Adipocyte (in vitro differentiated cells): Measurements from ENCODE around the gene CELA2A.
A peak's percentile ranks its signal among the peaks of the same experiment; 100 is the strongest.
"Not testable (repeated sequence)": the region's sequence is repeated elsewhere in the genome, so short reads cannot be mapped to it uniquely, and the experiment has no call there.

ENCODE experiments used
- DNase-seq: peaks from one replicate; pipeline ENCODE4 v3.0.0-alpha.2; 2015; ENCODE audit warnings: low read depth
- H3K27me3 ChIP-seq: replicated peaks from 2 replicates; pipeline ENCODE4 v1.7.0; 2013; ENCODE audit warnings: mild to moderate bottlenecking, low read length, moderate library complexity; ENCODE audit not compliant: control insufficient read depth, insufficient read depth
- H3K36me3 ChIP-seq: 2 replicates; pipeline ENCODE4 v1.7.0; 2013; ENCODE audit warnings: low read length, mild to moderate bottlenecking, moderate library complexity; ENCODE audit not compliant: control insufficient read depth, insufficient read depth, severe bottlenecking
- H3K4me1 ChIP-seq: 2 replicates; pipeline ENCODE4 v1.7.0; 2013; ENCODE audit warnings: mild to moderate bottlenecking, low read length, moderate library complexity; ENCODE audit not compliant: control insufficient read depth, insufficient read depth
- H3K4me3 ChIP-seq: 2 replicates; pipeline ENCODE4 v1.7.0; 2013; ENCODE audit warnings: mild to moderate bottlenecking, low read length, moderate library complexity
- H3K9ac ChIP-seq: 2 replicates; pipeline ENCODE4 v1.7.0; 2013; ENCODE audit warnings: mild to moderate bottlenecking, low read length, moderate library complexity
- H3K9me3 ChIP-seq: 2 replicates; pipeline ENCODE4 v1.7.0; 2013; ENCODE audit warnings: mild to moderate bottlenecking, low read length, moderate library complexity; ENCODE audit not compliant: control insufficient read depth

CELA2A gene

GRCh38 chr1:15448877-15449462 lies 7.6 kb upstream of the CELA2A start:
- Histone ChIP-seq H3K9ac (no peak overlapping the region), H3K4me1 (peaks cover 2% of the 10 kb centered on the region), H3K9me3 (no peaks in the 10 kb centered on the region), H3K27me3 (peaks cover 17% of the 10 kb centered on the region), H3K4me3 (no peak overlapping the region), H3K36me3 (no peaks in the 10 kb centered on the region)
- no peak for DNase-seq

- no peaks in the 10 kb centered on the region for H3K9me3 ChIP-seq
- H3K4me3 ChIP-seq, result no peak overlapping the region
- peaks cover 17% of the 10 kb centered on the region for H3K27me3 ChIP-seq
- H3K36me3 ChIP-seq, result no peaks in the 10 kb centered on the region
- H3K9ac ChIP-seq, result no peak overlapping the region
- no peak for DNase-seq
- peaks cover 8% of the 10 kb centered on the region for H3K4me1 ChIP-seq
Observed at GRCh38 chr1:15449567-15449966, 7.0 kb upstream of the CELA2A start.

GRCh38 chr1:15451014-15451722 lies 5.4 kb upstream of the CELA2A start:
- DNase-seq, result no peak
- no peak overlapping the region for H3K4me3 ChIP-seq

GRCh38 chr1:15452216-15452615 lies 4.3 kb upstream of the CELA2A start:
- Histone ChIP-seq H3K27me3 (peaks cover 9% of the 10 kb centered on the region), H3K4me1 (peaks cover 14% of the 10 kb centered on the region), H3K9ac (no peak overlapping the region), H3K36me3 (no peaks in the 10 kb centered on the region), H3K4me3 (no peak overlapping the region), H3K9me3 (no peaks in the 10 kb centered on the region)
- no peak for DNase-seq

More at GRCh38 chr1:15451014-15451722, 5.4 kb upstream of the CELA2A start:
- H3K9me3 ChIP-seq, result no peaks in the 10 kb centered on the region
- no peaks in the 10 kb centered on the region for H3K36me3 ChIP-seq
- peaks cover 12% of the 10 kb centered on the region for H3K27me3 ChIP-seq
- H3K4me1 ChIP-seq, result peaks cover 14% of the 10 kb centered on the region
- H3K9ac ChIP-seq, result no peak overlapping the region

GRCh38 chr1:15452866-15453571 lies 3.5 kb upstream of the CELA2A start:
- H3K9ac ChIP-seq, result no peak overlapping the region
- peaks cover 3% of the 10 kb centered on the region for H3K27me3 ChIP-seq
- no peaks in the 10 kb centered on the region for H3K36me3 ChIP-seq
- peaks cover 14% of the 10 kb centered on the region for H3K4me1 ChIP-seq
- no peaks in the 10 kb centered on the region for H3K9me3 ChIP-seq
- H3K4me3 ChIP-seq, result no peak overlapping the region
- DNase-seq, result no peak

GRCh38 chr1:15453734-15454133 lies 2.8 kb upstream of the CELA2A start:
- Histone ChIP-seq H3K9ac (no peak overlapping the region), H3K4me3 (no peak overlapping the region), H3K4me1 (peaks cover 14% of the 10 kb centered on the region), H3K9me3 (no peaks in the 10 kb centered on the region), H3K27me3 (peaks cover 3% of the 10 kb centered on the region), H3K36me3 (no peaks in the 10 kb centered on the region)
- DNase-seq, result peak; percentile 14

- Histone ChIP-seq H3K36me3 (no peaks in the 10 kb centered on the region), H3K27me3 (peaks cover 3% of the 10 kb centered on the region), H3K4me1 (peaks cover 14% of the 10 kb centered on the region), H3K9ac (no peak overlapping the region), H3K4me3 (no peak overlapping the region), H3K9me3 (no peaks in the 10 kb centered on the region)
- DNase-seq, result peak; percentile 81
Observed at GRCh38 chr1:15454256-15454655, 2.3 kb upstream of the CELA2A start.

- Histone ChIP-seq H3K4me1 (peaks cover 27% of the 10 kb centered on the region), H3K27me3 (no peaks in the 10 kb centered on the region), H3K9me3 (no peaks in the 10 kb centered on the region), H3K4me3 (no peak overlapping the region), H3K36me3 (no peaks in the 10 kb centered on the region), H3K9ac (no peak overlapping the region)
- peak; percentile 75 for DNase-seq
Observed at GRCh38 chr1:15455522-15455921, 1.0 kb upstream of the CELA2A start.

GRCh38 chr1:15457585-15457984 lies 1.1 kb downstream of the CELA2A start:
- no peak overlapping the region for H3K4me3 ChIP-seq
- H3K9me3 ChIP-seq, result no peaks in the 10 kb centered on the region
- no peaks in the 10 kb centered on the region for H3K36me3 ChIP-seq
- DNase-seq, result no peak
- no peak overlapping the region for H3K9ac ChIP-seq
- peaks cover 27% of the 10 kb centered on the region for H3K4me1 ChIP-seq
- H3K27me3 ChIP-seq, result no peaks in the 10 kb centered on the region

- not testable (repeated sequence) for DNase-seq, H3K9me3 ChIP-seq
Observed at GRCh38 chr1:15458388-15458787, 1.9 kb downstream of the CELA2A start.

More at GRCh38 chr1:15458388-15458787, 1.9 kb downstream of the CELA2A start:
- peaks cover 27% of the 10 kb centered on the region for H3K4me1 ChIP-seq
- not testable (repeated sequence) for H3K36me3 ChIP-seq, H3K4me3 ChIP-seq, H3K27me3 ChIP-seq, H3K9ac ChIP-seq
